GM18873 (cell line): ENCODE data around the gene TAF5L.

ENCODE experiments used
- ATAC-seq: cut with Tn5 transposase; IDR thresholded peaks from one replicate; pipeline ENCODE4 v1.9.1; 2021; ENCODE audit warnings: mild to moderate bottlenecking, moderate library complexity, moderate number of reproducible peaks; ENCODE audit not compliant: unreplicated experiment, low FRiP score

TAF5L gene

DNA sequence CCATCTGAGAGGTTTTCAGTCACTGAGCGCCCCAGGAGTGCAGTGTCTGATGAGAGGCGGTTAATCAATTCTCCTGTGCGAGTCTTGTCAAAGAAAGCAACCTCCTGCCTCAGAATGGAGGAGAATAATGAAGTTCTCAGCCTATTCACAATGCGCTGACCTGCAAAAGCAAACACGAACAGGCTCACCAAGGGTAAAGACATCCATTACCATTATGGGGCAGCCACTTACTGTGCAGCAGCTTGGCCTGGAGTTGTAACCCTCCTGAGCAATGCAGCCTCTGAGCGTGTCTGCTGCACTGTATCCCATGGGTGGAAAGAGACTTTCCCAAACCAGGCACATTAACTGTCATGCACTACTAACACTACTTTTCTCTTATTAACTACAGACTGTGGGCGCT is 78.4 kb downstream of the TAF5L start:
- no peak for ATAC-seq

DNA sequence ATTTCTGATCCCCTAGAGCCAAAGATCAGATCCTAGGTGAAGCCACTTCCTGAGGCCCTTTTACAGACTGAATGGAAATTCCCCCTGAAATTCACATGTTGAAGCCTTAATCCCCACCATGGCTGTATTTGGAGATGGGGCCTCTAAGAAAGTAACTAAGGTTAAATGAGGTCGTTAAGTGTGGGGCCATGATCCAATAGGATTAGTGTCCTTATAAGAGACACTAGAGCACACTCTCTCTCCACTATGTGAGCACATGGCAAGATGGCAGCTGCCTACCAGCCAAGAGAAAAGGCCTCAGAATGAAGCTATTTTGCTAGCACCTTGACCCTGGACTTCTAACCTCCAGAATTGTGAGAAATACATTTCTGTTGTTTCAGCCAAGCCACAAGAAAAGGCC is 81.3 kb downstream of the TAF5L start:
- ATAC-seq = no peak
